MM.1S (cell line): ENCODE data around the gene CTNNAL1.

Experiments used
- CTCF ChIP-seq: fragments of 300-600 bp; sonication (generic); IDR thresholded peaks from 2 replicates; pipeline ENCODE4 v1.5.1; 2016; ENCODE audit warnings: antibody characterized with exemption, low read length, mixed read lengths
- EZH2phosphoT487 ChIP-seq: fragments of 300-600 bp; sonication (generic); IDR thresholded peaks from 2 replicates; pipeline ENCODE4 v1.6.1; 2018; ENCODE audit warnings: antibody characterized with exemption, low read length

DNA sequence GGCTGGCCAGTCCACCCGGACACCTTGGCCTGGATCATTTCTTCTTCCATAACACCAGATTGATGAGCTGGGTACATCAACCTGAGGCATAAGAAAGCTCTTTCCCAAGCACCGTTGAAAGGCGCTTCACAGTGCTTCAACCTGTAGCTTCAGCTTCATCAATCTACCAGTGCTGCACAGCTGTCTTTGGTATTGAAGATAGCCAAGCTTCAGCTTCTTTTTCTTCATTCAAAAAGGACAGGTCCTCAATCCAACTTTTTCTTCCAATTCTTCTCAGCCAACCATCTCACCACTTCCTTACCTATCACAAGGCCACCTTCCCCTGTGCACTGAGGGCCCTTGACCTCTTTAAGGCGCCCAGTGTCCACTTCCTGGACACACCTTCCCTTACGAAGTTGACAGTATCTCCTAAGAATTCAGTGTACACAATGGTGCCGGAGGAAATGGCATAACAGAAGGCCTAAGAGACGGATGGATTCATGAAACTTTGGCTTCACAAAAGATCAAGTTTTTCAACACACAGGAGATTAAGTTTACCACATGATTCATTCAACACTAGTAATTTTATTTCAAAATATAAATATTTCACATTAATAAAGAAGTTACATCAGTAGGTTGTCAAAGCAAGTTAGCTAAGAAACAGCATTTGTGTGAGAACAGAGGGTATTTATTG, 1.4 kb upstream of the CTNNAL1 start:
- TF ChIP-seq EZH2phosphoT487 (no peak), CTCF (no peak)
